PC-3 (cell line): ENCODE data around the gene RACK1. TPM values are rescaled to one million over a fixed set of nuclear protein-coding genes. Genes with fewer than 3 reads are reported as not detected.

Experiments used
- ATAC-seq: fragments of 200-7000 bp; cut with Tn5 transposase; 2 replicates; pipeline ENCODE4 v1.9.1; 2020; ENCODE audit warnings: mild to moderate bottlenecking, moderate library complexity
- BruUV-seq: library from RNA; stranded (reverse); fragments of 400-500 nt; replicated peaks from 2 replicates; lab custom pipeline; 2021; lab: Mats Ljungman, UMichigan
- CTCF ChIA-PET: fragments of 300-600 bp; sonication (Branson Sonifier 250); formaldehyde crosslinking; loops from one replicate; lab custom pipeline; 2022; ENCODE audit warnings: antibody characterized with exemption; lab: Charles Lee
- POLR2A ChIA-PET: fragments of 300-600 bp; sonication (Branson Sonifier 250); formaldehyde crosslinking; loops from one replicate; lab custom pipeline; 2022; ENCODE audit warnings: antibody characterized with exemption; ENCODE audit not compliant: unreplicated experiment; lab: Charles Lee
- DNase-seq: peaks from one replicate; pipeline ENCODE4 v3.0.0-alpha.2; 2015
- H2AFZ ChIP-seq: fragments of 300-600 bp; sonication (generic); 2 replicates; pipeline ENCODE4 v1.6.0; 2016; ENCODE audit warnings: antibody characterized with exemption, low read length
- H3F3A ChIP-seq: fragments of 300-600 bp; sonication (generic); one replicate; pipeline ENCODE4 v1.6.0; 2017; ENCODE audit warnings: antibody characterized with exemption, low read length, control low read depth, mild to moderate bottlenecking; ENCODE audit not compliant: unreplicated experiment
- H3K27ac ChIP-seq: fragments of 300-600 bp; sonication (generic); 2 replicates; pipeline ENCODE4 v1.5.1; 2016; ENCODE audit warnings: mild to moderate bottlenecking, low read length
- H3K27me3 ChIP-seq: fragments of 300-600 bp; sonication (generic); 2 replicates; pipeline ENCODE4 v1.6.1; 2016; ENCODE audit warnings: low read length, mixed read lengths
- H3K36me3 ChIP-seq: fragments of 300-600 bp; sonication (generic); 2 replicates; pipeline ENCODE4 v1.6.1; 2016; ENCODE audit warnings: low read depth, mixed run types, low read length, mixed read lengths
- H3K4me1 ChIP-seq: fragments of 300-600 bp; sonication (generic); 2 replicates; pipeline ENCODE4 v1.5.1; 2016; ENCODE audit warnings: low read length; ENCODE audit not compliant: insufficient read depth
- H3K4me2 ChIP-seq: fragments of 300-600 bp; sonication (generic); 2 replicates; pipeline ENCODE4 v1.6.0; 2016; ENCODE audit warnings: low read length
- H3K4me3 ChIP-seq: fragments of 300-600 bp; sonication (generic); 2 replicates; pipeline ENCODE4 v1.5.1; 2016; ENCODE audit warnings: mild to moderate bottlenecking, low read length, mixed read lengths
- H3K79me2 ChIP-seq: fragments of 300-600 bp; sonication (generic); 2 replicates; pipeline ENCODE4 v1.6.1; 2017; ENCODE audit warnings: low read length, mixed read lengths
- H3K9ac ChIP-seq: fragments of 300-600 bp; sonication (generic); 2 replicates; pipeline ENCODE4 v1.6.0; 2016; ENCODE audit warnings: mild to moderate bottlenecking, low read length
- H3K9me2 ChIP-seq: fragments of 300-600 bp; sonication (generic); replicated peaks from 2 replicates; pipeline ENCODE4 v1.6.1; 2016; ENCODE audit warnings: mixed run types, low read length, mixed read lengths
- H3K9me3 ChIP-seq: fragments of 300-600 bp; sonication (generic); 2 replicates; pipeline ENCODE4 v1.6.1; 2016; ENCODE audit warnings: low read length, mixed read lengths
- H4K20me1 ChIP-seq: fragments of 300-600 bp; sonication (generic); 2 replicates; pipeline ENCODE4 v1.6.1; 2016; ENCODE audit warnings: low read length, mixed read lengths
- CTCF ChIP-seq: fragments of 300-600 bp; sonication (generic); conservative IDR thresholded peaks from 2 replicates; pipeline ENCODE4 v1.5.1; 2017; ENCODE audit warnings: antibody characterized with exemption, low read depth, mild to moderate bottlenecking, low read length
- EZH2 ChIP-seq: fragments of 300-600 bp; sonication (generic); IDR thresholded peaks from one replicate; pipeline ENCODE4 v1.6.1; 2017; ENCODE audit warnings: antibody characterized with exemption, mild to moderate bottlenecking, low read length; ENCODE audit not compliant: unreplicated experiment
- EZH2phosphoT487 ChIP-seq: fragments of 300-600 bp; sonication (generic); IDR thresholded peaks from 2 replicates; pipeline ENCODE4 v1.6.1; 2018; ENCODE audit warnings: mild to moderate bottlenecking, antibody characterized with exemption, low read length, borderline replicate concordance
- intact Hi-C: fragments of 100-400 bp; cut with micrococcal nuclease; formaldehyde crosslinking; loops from 2 replicates; pipeline ENCODE4 v1.9.0; 2023
- total RNA-seq: library from RNA; depleted of rRNA; stranded (reverse); fragments of >200 nt; gene quantifications from 2 replicates; pipeline ENCODE4 v1.2.3, GENCODE V29; 2014

Gene RACK1
- total RNA-seq, 1 experiment from 2014 or later: 3,047 TPM

- Histone ChIP-seq H2AFZ (no peak overlapping the region), H3K9ac (no peak overlapping the region), H3K27me3 (no peaks in the 10 kb centered on the region), H3F3A (peaks cover 6% of the 10 kb centered on the region), H3K36me3 (no peaks in the 10 kb centered on the region), H3K4me3 (no peak overlapping the region), H4K20me1 (no peaks in the 10 kb centered on the region), H3K4me1 (peaks cover 13% of the 10 kb centered on the region), H3K9me2 (no peaks in the 10 kb centered on the region), H3K27ac (no peak overlapping the region), H3K9me3 (no peaks in the 10 kb centered on the region), H3K79me2 (no peaks in the 10 kb centered on the region), H3K4me2 (no peak overlapping the region)
- intact Hi-C loops: no loop called here
- ChIA-PET CTCF (no interaction called here), POLR2A (no interaction called here)
- ATAC-seq: no peak
- TF ChIP-seq EZH2phosphoT487 (no peak), EZH2 (no peak), CTCF (no peak)
- BruUV-seq: no TSS peak
- no peak for DNase-seq
These were observed 49.0 kb downstream of the RACK1 start for GRCh38 chr5:181194489-181195248.

GRCh38 chr5:181193656-181194055, 50.0 kb downstream of the RACK1 start:
- Histone ChIP-seq H3K79me2 (no peaks in the 10 kb centered on the region), H3K9ac (no peak overlapping the region), H3F3A (peaks cover 6% of the 10 kb centered on the region), H2AFZ (no peak overlapping the region), H3K36me3 (no peaks in the 10 kb centered on the region), H3K9me2 (no peaks in the 10 kb centered on the region), H3K4me2 (no peak overlapping the region), H4K20me1 (no peaks in the 10 kb centered on the region), H3K9me3 (no peaks in the 10 kb centered on the region), H3K27ac (no peak overlapping the region), H3K4me1 (peaks cover 13% of the 10 kb centered on the region), H3K27me3 (no peaks in the 10 kb centered on the region), H3K4me3 (no peak overlapping the region)
- intact Hi-C loops: no loop called here
- TF ChIP-seq EZH2phosphoT487: no peak
- no peak for TF ChIP-seq CTCF
- no peak for TF ChIP-seq EZH2
- ChIA-PET CTCF (no interaction called here), POLR2A (interaction anchor here (0.7 kb wide), 1 partner anchor 14 kb away, joined by 6 read pairs; no protein-coding TSS in a partner anchor)
- BruUV-seq: no TSS peak
- ATAC-seq (no peak), DNase-seq (no peak)
